ENCODE measurements around the gene SLC17A9. TPM values are rescaled to one million over a fixed set of nuclear protein-coding genes. Genes with fewer than 3 reads are reported as not detected.

Gene SLC17A9
- 0.43 and 2.4 TPM in 2 replicates for total RNA-seq

GRCh38 chr20:62952373-62952967, at the start of gene SLC17A9:
TSS of gene SLC17A9 (plus strand) at chr20:62952709. CDS start at chr20:62952831, 122 bp downstream.

DNA sequence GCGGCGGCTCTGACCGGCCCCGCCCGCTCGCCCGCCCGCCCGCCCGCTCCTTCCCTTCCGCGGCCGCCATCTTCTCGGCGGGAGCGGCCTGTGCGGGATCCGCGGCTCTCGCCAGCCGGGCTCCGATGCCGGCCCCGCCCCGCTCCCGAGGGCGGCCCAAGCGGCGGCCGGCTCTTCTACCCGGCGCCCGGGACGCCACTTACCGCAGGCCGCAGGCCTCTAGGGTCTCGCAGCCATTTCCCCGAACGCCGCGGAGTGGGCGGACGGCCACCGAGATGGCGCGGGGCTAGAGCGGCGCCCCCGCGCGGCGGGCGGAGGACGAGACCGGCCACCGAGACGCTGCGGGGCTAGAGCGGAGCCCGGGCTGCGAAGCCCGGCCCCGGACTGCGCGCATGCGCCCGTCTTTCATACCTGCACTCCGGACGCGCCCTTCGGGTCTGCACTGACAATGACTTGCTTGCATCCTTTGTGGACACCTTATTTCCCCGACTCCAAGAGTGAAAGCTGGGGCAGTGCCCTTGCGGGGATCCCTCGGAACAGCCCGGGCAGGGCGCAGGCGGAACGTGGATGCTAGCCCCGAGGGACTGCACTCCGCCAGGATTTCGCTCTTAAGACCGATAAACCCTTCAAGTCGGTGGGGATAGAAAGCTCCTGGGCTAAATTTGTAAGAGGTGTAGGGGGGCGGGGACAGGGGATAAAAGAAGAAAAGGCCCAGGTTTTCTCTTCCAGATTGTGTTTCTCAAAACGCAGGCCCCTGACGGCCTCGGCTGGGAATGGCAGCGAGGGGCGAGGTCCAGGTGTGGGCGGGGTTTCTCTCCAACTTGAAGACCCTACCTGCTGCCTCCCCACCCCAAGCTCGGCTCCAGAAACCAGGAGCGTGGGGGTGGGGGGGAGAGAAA, 26.0 kb upstream of the SLC17A9 start, which contains the start of gene DIDO1:
TSS of gene DIDO1 (minus strand) at position 277 of the 899 bp plus-strand sequence.

DNA sequence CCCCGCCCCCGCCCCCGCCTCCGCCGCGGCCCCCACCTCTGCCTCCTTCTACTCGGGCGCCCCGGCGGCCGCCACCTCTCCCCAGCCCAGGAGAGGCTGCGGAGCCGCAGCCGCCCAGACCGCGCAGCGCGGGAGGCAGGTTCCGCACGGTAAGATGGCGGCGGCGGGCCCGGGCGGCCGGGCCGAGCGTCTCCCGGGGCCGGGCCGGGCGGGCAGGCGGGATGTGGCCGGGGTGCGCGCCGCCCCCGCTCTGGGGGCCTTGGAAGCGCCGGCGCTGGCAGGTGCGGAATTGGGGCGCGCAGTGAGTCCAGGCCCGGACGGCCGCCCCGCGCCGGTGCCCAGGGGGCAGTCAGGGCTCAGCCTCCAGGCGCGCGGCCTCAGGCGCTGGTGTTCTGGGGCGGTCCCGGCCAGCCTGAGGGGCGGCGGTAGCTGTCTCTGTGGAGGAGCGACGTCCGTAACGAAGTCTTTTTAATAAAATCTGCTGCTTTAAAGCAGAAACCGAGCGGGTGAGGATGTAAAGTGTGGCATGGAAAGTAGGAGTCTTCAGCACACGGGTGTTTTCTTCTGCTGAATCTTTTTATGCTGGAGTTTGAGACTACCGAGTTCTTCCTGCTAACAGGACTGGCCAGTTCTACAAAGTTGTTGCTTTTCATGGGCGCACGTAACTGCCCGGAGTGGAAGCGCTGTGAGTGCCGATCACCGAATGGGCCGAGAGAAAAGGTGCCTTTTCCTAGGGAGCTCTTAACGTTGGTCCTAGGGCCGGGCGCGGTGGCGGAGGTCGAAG, 14.2 kb upstream of the SLC17A9 start, which contains the start of gene GID8:
TSS of gene GID8 (plus strand) at position 43 of the 784 bp plus-strand sequence. CDS start 3,356 bp downstream, outside the sequence.

DNA sequence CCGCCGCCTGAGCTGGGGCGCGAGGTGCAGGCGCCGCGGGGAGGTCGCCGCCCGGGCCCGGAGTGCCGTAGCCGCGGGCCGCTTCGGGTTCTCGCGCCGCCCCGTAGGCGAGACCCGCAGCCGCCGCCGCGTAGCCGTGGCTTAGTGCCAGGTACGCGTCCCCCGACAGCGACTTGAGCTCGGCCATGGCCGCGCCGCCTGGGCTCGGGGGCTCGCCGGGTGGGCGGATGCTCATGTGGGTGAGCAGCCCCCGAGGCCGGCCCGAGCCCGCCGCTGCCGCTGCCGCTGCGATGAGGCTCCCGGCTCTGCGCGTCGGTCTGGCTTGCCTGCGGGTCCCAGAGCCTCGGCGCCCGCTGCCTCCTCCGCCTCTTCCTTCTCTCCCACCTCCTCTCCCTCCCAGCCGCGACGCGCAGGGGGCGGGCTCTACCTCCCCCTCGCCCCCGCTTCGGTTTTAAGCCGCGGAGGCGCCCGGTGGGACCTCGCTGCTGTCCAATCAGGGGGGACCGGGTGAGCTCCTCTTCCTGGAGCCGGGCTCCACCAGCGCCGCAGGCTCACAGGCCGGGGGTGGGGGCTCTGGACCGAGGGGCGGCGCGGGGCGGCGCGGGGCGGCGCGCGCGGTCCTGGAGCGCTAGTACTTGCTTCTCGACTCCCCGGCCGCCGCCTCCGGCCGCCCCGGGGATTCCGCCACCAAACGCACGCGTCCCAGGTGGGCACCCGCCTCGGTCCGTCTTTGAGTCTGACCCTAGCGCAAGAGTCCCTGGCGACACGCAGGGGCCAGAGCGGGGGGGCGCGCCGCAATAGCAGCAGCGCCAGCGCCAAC, 54.2 kb downstream of the SLC17A9 start, which contains the start of gene BHLHE23:
TSS of gene BHLHE23 (minus strand) at position 425 of the 820 bp plus-strand sequence. CDS start at position 235, 190 bp downstream.

Other genes with a start within 250 kb of the SLC17A9 start
- gene NTSR1, start 243.9 kb upstream of the SLC17A9 start, total RNA-seq, result not detected in 2 replicates
- gene MRGBP, start 156.2 kb upstream of the SLC17A9 start, total RNA-seq, result 19.0 and 28.2 TPM in 2 replicates
- gene OGFR, start 147.9 kb upstream of the SLC17A9 start, total RNA-seq, result 20.2 and 26.7 TPM in 2 replicates
- gene COL9A3, start 135.7 kb upstream of the SLC17A9 start, total RNA-seq, result not detected in 2 replicates
- gene TCFL5, start 90.9 kb upstream of the SLC17A9 start, total RNA-seq, result 13.7 and 17.9 TPM in 2 replicates
- 24.1 and 27.5 TPM in 2 replicates for gene DIDO1, start 26.2 kb upstream of the SLC17A9 start, total RNA-seq
- 52.1 and 64.6 TPM in 2 replicates for gene GID8, start 14.6 kb upstream of the SLC17A9 start, total RNA-seq
- gene BHLHE23, start 54.3 kb downstream of the SLC17A9 start, total RNA-seq, result not detected in 2 replicates

All from tracheal epithelial cell (primary cell).